Lower lobe of right lung (tissue), 2 donors: ENCODE measurements around the gene LRP1B. TPM values are rescaled to one million over a fixed set of nuclear protein-coding genes. Genes with fewer than 3 reads are reported as not detected.

Experiments
- ATAC-seq, 2 donors: fragments of 200-7000 bp; cut with Tn5 transposase; one replicate each; pipeline ENCODE4 v1.9.1; 2020 to 2022; ENCODE audit warnings: mild to moderate bottlenecking in 2 of 2, moderate library complexity in 2 of 2
- DNase-seq: peaks from one replicate; pipeline ENCODE4 v3.0.0-alpha.2; 2020
- H3K27ac ChIP-seq: fragments of 200-600 bp; one replicate; pipeline ENCODE4 v1.8.0; 2022
- H3K27me3 ChIP-seq: fragments of 200-600 bp; one replicate; pipeline ENCODE4 v1.8.0; 2022; ENCODE audit warnings: low read depth
- H3K36me3 ChIP-seq: fragments of 200-600 bp; one replicate; pipeline ENCODE4 v1.8.0; 2022; ENCODE audit warnings: mild to moderate bottlenecking
- H3K4me1 ChIP-seq: fragments of 200-600 bp; one replicate; pipeline ENCODE4 v1.8.0; 2022
- H3K4me3 ChIP-seq: fragments of 200-600 bp; one replicate; pipeline ENCODE4 v1.8.0; 2022; ENCODE audit warnings: mild to moderate bottlenecking
- H3K9me3 ChIP-seq: fragments of 200-600 bp; one replicate; pipeline ENCODE4 v1.8.0; 2022
- intact Hi-C: fragments of 100-400 bp; cut with DNase I; formaldehyde crosslinking; loops from one replicate; pipeline ENCODE4 v1.11.0; 2022
- microRNA-seq: library from miRNA; unstranded; fragments of <30 nt; microRNA quantifications from one replicate; pipeline ENCODE4 v1.2.0, GENCODE V29; 2020; ENCODE audit warnings: borderline number of aligned reads
- total RNA-seq: library from RNA; stranded (reverse); fragmentation: NEBNext Ultra II Directional; extraction: Animal tissue kit (Norgen Biotek cat#: 25700); gene quantifications from one replicate; pipeline ENCODE4 v1.2.1, GENCODE V29; 2021
- TF ChIP-seq, protein P1 (sequence below): fragments of 200-600 bp; IDR thresholded peaks from one replicate; pipeline ENCODE4 v1.8.0; 2022; ENCODE audit warnings: antibody characterized with exemption, mild to moderate bottlenecking
- donor health status: DM: no; HTN: yes; CAD: no; lungs with severe emphysema.

The LRP1B gene
- total RNA-seq, 1 donor from 2014 or later, result 0.09 TPM

DNA sequence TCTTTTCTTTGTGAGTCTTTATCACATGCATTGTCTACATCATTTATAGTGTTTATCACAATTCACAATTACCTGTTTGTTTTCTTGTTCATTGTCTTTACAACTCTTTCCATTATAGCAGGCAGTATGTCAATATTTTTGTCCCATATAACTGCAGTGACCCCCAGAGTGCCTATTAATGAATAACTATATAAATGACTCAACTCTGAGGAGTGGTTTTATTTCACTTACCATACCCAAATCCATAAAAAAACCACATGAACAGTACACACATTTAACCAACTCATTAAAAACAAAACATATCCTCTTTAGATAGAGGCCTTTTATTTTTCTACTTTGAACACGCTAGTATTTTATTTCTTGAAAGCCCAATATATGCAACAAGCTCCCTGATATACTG, 1931.5 kb downstream of the LRP1B start:
- intact Hi-C loops, result no loop called here
- H3K27ac ChIP-seq, result no peak overlapping the region
- no peaks in the 10 kb centered on the region for H3K9me3 ChIP-seq
- H3K4me3 ChIP-seq, result no peak overlapping the region
- no peaks in the 10 kb centered on the region for H3K36me3 ChIP-seq
- ATAC-seq (no peak), DNase-seq (no peak)
- TF ChIP-seq, protein P1, sequence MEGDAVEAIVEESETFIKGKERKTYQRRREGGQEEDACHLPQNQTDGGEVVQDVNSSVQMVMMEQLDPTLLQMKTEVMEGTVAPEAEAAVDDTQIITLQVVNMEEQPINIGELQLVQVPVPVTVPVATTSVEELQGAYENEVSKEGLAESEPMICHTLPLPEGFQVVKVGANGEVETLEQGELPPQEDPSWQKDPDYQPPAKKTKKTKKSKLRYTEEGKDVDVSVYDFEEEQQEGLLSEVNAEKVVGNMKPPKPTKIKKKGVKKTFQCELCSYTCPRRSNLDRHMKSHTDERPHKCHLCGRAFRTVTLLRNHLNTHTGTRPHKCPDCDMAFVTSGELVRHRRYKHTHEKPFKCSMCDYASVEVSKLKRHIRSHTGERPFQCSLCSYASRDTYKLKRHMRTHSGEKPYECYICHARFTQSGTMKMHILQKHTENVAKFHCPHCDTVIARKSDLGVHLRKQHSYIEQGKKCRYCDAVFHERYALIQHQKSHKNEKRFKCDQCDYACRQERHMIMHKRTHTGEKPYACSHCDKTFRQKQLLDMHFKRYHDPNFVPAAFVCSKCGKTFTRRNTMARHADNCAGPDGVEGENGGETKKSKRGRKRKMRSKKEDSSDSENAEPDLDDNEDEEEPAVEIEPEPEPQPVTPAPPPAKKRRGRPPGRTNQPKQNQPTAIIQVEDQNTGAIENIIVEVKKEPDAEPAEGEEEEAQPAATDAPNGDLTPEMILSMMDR, result no peak
- no peaks in the 10 kb centered on the region for H3K4me1 ChIP-seq
- H3K27me3 ChIP-seq, result no peaks in the 10 kb centered on the region

DNA sequence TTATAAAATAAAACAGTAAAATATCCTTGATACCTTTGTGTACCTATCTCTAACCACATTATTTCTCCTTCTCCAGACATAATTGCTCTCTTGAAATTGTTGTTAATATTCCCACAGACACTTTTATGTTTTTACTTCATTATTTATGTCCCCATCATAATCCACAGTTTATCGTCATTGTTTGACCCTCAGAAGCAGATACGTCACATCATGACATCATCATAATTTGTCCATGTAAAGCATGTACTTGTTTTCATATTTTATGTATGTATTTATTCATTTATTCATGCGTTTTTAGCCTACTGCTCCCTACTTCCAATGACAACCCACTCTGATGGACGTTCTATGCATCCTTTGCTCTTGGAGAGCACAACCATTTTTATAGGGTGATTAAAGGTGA, 1943.7 kb downstream of the LRP1B start:
- intact Hi-C loops, result no loop called here
- Histone ChIP-seq H3K9me3 (no peaks in the 10 kb centered on the region), H3K27me3 (no peaks in the 10 kb centered on the region), H3K27ac (no peak overlapping the region), H3K36me3 (no peaks in the 10 kb centered on the region), H3K4me1 (no peaks in the 10 kb centered on the region), H3K4me3 (no peak overlapping the region)
- TF ChIP-seq, protein P1, result no peak
- no peak for ATAC-seq
- no peak for DNase-seq

DNA sequence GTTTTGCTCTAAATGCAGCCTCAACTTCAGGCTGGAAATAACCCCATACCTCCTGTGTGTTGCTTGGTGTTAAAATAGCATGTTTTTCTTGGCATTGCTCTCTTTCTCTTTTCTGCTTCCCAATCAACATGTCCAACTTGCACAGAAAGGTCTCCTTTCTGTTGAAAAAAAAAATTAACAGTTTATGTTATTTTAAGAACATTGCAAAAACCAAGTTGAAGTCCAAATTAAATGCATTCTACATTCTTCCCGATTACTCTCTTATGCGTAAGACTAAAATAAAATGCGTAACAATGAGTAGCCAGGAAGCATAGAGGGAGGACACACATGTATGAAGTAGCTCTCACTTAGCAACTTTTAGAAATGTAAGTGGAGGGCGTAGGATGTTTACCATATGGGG, 1944.5 kb downstream of the LRP1B start:
- intact Hi-C loops, result no loop called here
- DNase-seq (no peak), ATAC-seq (no peak)
- H3K9me3 ChIP-seq, result no peaks in the 10 kb centered on the region
- no peak overlapping the region for H3K27ac ChIP-seq
- TF ChIP-seq, protein P1, result no peak
- no peaks in the 10 kb centered on the region for H3K27me3 ChIP-seq
- no peak overlapping the region for H3K4me3 ChIP-seq
- no peaks in the 10 kb centered on the region for H3K36me3 ChIP-seq
- H3K4me1 ChIP-seq, result no peaks in the 10 kb centered on the region

DNA sequence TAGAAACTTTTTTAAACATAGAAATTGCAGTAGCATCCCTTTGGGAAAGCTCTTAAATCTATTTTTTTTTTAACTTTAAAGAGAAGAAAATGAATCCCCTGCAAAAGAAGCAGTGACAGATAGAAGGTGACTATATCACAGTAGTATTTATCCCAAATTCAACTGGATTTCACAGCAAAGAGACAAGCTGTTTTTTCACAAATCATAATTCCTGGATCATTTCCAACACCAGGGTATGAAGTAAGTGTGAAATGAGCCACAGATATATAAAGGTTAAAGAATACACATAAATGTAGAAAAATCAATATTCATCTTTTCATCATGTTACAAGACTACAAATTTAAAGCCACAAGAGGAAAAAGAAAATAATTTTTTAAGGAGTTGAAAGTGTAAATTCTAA, 1945.7 kb downstream of the LRP1B start:
- Histone ChIP-seq H3K4me1 (no peaks in the 10 kb centered on the region), H3K4me3 (no peak overlapping the region), H3K27me3 (no peaks in the 10 kb centered on the region), H3K9me3 (no peaks in the 10 kb centered on the region), H3K36me3 (no peaks in the 10 kb centered on the region), H3K27ac (no peak overlapping the region)
- intact Hi-C loops, result no loop called here
- no peak for DNase-seq
- TF ChIP-seq, protein P1, result no peak
- no peak for ATAC-seq

DNA sequence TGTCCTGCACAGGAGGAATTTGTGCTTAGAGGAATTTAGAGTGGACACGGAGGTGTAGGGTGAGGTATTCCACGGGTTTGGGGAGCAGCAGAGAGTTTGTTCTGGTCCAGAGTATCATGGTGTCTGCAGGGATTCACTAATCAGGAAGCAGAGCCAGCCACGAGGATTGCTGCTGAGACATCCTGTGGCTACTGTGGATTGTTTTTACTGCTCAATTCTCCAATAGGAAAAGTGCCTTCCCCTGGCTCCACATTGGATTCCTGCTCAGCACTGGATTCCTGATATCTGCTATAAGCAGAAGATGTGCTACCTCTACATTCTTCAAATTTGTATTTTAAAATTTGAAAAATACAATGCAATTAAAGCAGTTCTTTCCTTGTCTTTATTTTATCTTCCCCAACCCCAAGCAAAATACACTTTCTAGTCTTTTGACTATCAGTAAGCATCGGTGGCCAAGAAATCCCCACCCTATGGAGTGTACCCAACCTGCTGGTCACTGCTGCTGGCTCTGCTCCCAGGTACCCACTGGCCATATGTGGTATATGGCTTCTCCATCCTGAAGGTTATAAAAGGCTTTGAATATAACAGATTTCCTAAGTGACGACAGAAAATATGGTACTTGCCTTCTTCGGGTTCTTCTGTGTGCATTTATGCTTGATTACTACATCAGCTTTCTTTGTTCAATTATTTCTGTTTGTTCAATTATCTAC, 1947.6 kb downstream of the LRP1B start:
- Histone ChIP-seq H3K4me3 (no peak overlapping the region), H3K36me3 (no peaks in the 10 kb centered on the region), H3K4me1 (no peaks in the 10 kb centered on the region), H3K9me3 (no peaks in the 10 kb centered on the region), H3K27me3 (no peaks in the 10 kb centered on the region), H3K27ac (no peak overlapping the region)
- TF ChIP-seq, protein P1, result no peak
- intact Hi-C loops, result no loop called here
- ATAC-seq (no peak), DNase-seq (no peak)

Small RNAs within 50 kb of the gene (microRNA-seq; reads per million reads assigned to microRNA genes)
- gene MIR7157, result not detected
